Loucy (cell line): ENCODE measurements around the gene CRACDL.

Experiments used
- H2AFZ ChIP-seq: fragments of 200-600 bp; sonication (generic); 2 replicates; pipeline ENCODE4 v1.6.0; 2016; ENCODE audit warnings: antibody characterized with exemption, mild to moderate bottlenecking, low read length, moderate library complexity
- H3F3A ChIP-seq: fragments of 200-600 bp; 2 replicates; pipeline ENCODE4 v1.6.0; 2016; ENCODE audit warnings: antibody characterized with exemption, low read depth, mild to moderate bottlenecking
- H3K27me3 ChIP-seq: fragments of 200-600 bp; sonication (generic); 2 replicates; pipeline ENCODE4 v1.6.1; 2014; ENCODE audit warnings: low read length, mild to moderate bottlenecking; ENCODE audit not compliant: insufficient read depth, poor library complexity, severe bottlenecking
- H3K36me3 ChIP-seq: fragments of 200-600 bp; sonication (generic); 2 replicates; pipeline ENCODE4 v1.6.1; 2016; ENCODE audit warnings: low read length; ENCODE audit not compliant: insufficient read depth
- H3K4me1 ChIP-seq: fragments of 200-600 bp; sonication (generic); 2 replicates; pipeline ENCODE4 v1.5.1; 2014; ENCODE audit warnings: low read length, mild to moderate bottlenecking; ENCODE audit not compliant: insufficient read depth, poor library complexity, severe bottlenecking
- H3K4me2 ChIP-seq: fragments of 200-600 bp; sonication (generic); 2 replicates; pipeline ENCODE4 v1.6.0; 2014; ENCODE audit warnings: antibody characterized with exemption, low read length, low read depth, mild to moderate bottlenecking; ENCODE audit not compliant: poor library complexity, severe bottlenecking
- H3K4me3 ChIP-seq: fragments of 200-600 bp; sonication (generic); 2 replicates; pipeline ENCODE4 v1.5.1; 2014; ENCODE audit warnings: low read length, mild to moderate bottlenecking, mixed read lengths; ENCODE audit not compliant: poor library complexity, severe bottlenecking
- H3K79me2 ChIP-seq: fragments of 200-600 bp; sonication (generic); 2 replicates; pipeline ENCODE4 v1.6.1; 2014; ENCODE audit warnings: low read length; ENCODE audit not compliant: insufficient read depth
- H3K9ac ChIP-seq: fragments of 200-600 bp; sonication (generic); 2 replicates; pipeline ENCODE4 v1.6.0; 2014; ENCODE audit warnings: mild to moderate bottlenecking, low read depth, low read length, moderate library complexity; ENCODE audit not compliant: poor library complexity, severe bottlenecking
- H3K9me2 ChIP-seq: fragments of 200-600 bp; sonication (generic); replicated peaks from 2 replicates; pipeline ENCODE4 v1.6.1; 2016; ENCODE audit warnings: low read depth, low read length, mixed read lengths
- H3K9me3 ChIP-seq: fragments of 200-600 bp; sonication (generic); 2 replicates; pipeline ENCODE4 v1.6.1; 2014; ENCODE audit warnings: mild to moderate bottlenecking, antibody characterized with exemption, low read length, low read depth; ENCODE audit not compliant: insufficient read depth
- H4K20me1 ChIP-seq: fragments of 200-600 bp; sonication (generic); 2 replicates; pipeline ENCODE4 v1.6.0; 2014; ENCODE audit warnings: antibody characterized with exemption, low read length, mild to moderate bottlenecking; ENCODE audit not compliant: insufficient read depth, poor library complexity, severe bottlenecking
- CTCF ChIP-seq: fragments of 200-600 bp; sonication (generic); conservative IDR thresholded peaks from 2 replicates; pipeline ENCODE4 v1.5.1; 2014; ENCODE audit warnings: mild to moderate bottlenecking, antibody characterized with exemption, low read length
- EZH2phosphoT487 ChIP-seq: fragments of 200-600 bp; IDR thresholded peaks from 2 replicates; pipeline ENCODE4 v1.6.1; 2018; ENCODE audit warnings: antibody characterized with exemption, mild to moderate bottlenecking, moderate library complexity, borderline replicate concordance

Gene CRACDL

GRCh38 chr2:98909317-98910211, 26.5 kb downstream of the CRACDL start:
- peak overlapping the region; percentile 51 for H3K4me3 ChIP-seq
- H2AFZ ChIP-seq: no peak overlapping the region
- no peaks in the 10 kb centered on the region for H3K36me3 ChIP-seq
- no peaks in the 10 kb centered on the region for H3K9me3 ChIP-seq
- H3K27me3 ChIP-seq: peaks cover 28% of the 10 kb centered on the region
- H3K79me2 ChIP-seq: no peaks in the 10 kb centered on the region
- peaks cover 23% of the 10 kb centered on the region for H3K4me1 ChIP-seq
- TF ChIP-seq CTCF (no peak), EZH2phosphoT487 (no peak)
- H3K9me2 ChIP-seq: no peaks in the 10 kb centered on the region
- no peaks in the 10 kb centered on the region; the same call in 1 of the 2 replicates for H3F3A ChIP-seq
- peak overlapping the region; percentile 66 for H3K4me2 ChIP-seq
- no peak overlapping the region for H3K9ac ChIP-seq
- H4K20me1 ChIP-seq: no peaks in the 10 kb centered on the region

- H3F3A ChIP-seq: no peaks in the 10 kb centered on the region; the same call in 1 of the 2 replicates
- H3K79me2 ChIP-seq: no peaks in the 10 kb centered on the region
- peak overlapping the region; percentile 51 for H3K4me3 ChIP-seq
- H3K4me2 ChIP-seq: peak overlapping the region; percentile 66
- H3K9ac ChIP-seq: peak overlapping the region; percentile 27
- no peak overlapping the region for H2AFZ ChIP-seq
- no peaks in the 10 kb centered on the region for H3K36me3 ChIP-seq
- no peaks in the 10 kb centered on the region for H4K20me1 ChIP-seq
- H3K9me3 ChIP-seq: no peaks in the 10 kb centered on the region
- peaks cover 22% of the 10 kb centered on the region for H3K27me3 ChIP-seq
- H3K4me1 ChIP-seq: peaks cover 23% of the 10 kb centered on the region
- TF ChIP-seq EZH2phosphoT487 (no peak), CTCF (no peak)
- no peaks in the 10 kb centered on the region for H3K9me2 ChIP-seq
Measured at GRCh38 chr2:98908931-98909316, 27.1 kb downstream of the CRACDL start.

- peak overlapping the region; percentile 27 for H3K9ac ChIP-seq
- no peaks in the 10 kb centered on the region for H3K9me3 ChIP-seq
- H3K36me3 ChIP-seq: no peaks in the 10 kb centered on the region
- peak overlapping the region; percentile 51 for H3K4me3 ChIP-seq
- no peaks in the 10 kb centered on the region for H4K20me1 ChIP-seq
- H3K4me2 ChIP-seq: peak overlapping the region; percentile 66
- H3K79me2 ChIP-seq: no peaks in the 10 kb centered on the region
- TF ChIP-seq EZH2phosphoT487 (no peak), CTCF (no peak)
- no peaks in the 10 kb centered on the region for H3K9me2 ChIP-seq
- peaks cover 23% of the 10 kb centered on the region for H3K4me1 ChIP-seq
- no peaks in the 10 kb centered on the region; the same call in 1 of the 2 replicates for H3F3A ChIP-seq
- no peak overlapping the region for H2AFZ ChIP-seq
- H3K27me3 ChIP-seq: peaks cover 15% of the 10 kb centered on the region
Measured at GRCh38 chr2:98907966-98908905, 27.8 kb downstream of the CRACDL start.
